NCI-H82 treated with DMSO at 0.1 percent for 48 hours (cell line): ENCODE measurements around the gene NRROS.
A peak's percentile ranks its signal among the peaks of the same experiment; 100 is the strongest.
"Not testable (repeated sequence)": the region's sequence is repeated elsewhere in the genome, so short reads cannot be mapped to it uniquely, and the experiment has no call there.

Experiments used
- DNase-seq: peaks from one replicate; lab custom pipeline; 2025; ENCODE audit not compliant: unreplicated experiment; lab: John Stamatoyannopoulos, UW

NRROS gene

GRCh38 chr3:196639483-196640296 lies at the start of gene NRROS:
Gene NRROS, plus strand, starts transcription at chr3:196639694. Its CDS starts 14,846 bp downstream, at chr3:196654540.
- no peak for DNase-seq

DNA sequence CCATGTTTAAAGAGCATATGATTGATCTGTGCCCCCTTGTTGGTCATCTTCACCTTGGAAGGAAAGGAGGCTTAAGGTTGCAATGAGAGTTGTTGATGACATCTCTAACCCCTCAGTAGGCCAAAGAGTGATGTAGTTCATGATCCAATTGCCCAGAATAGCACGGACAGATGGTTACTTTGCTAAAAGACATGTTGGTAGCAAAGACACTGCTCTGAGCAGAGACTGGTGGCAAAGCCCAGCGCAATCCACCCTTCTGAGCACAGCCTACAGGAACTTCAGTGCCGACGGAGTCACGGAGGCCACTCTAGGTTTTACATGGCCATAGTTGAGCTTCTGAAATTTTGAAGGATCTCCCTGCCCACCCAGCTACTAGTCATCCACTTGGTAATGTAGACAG lies 49.2 kb upstream of the NRROS start:
- DNase-seq = peak; percentile 21

DNA sequence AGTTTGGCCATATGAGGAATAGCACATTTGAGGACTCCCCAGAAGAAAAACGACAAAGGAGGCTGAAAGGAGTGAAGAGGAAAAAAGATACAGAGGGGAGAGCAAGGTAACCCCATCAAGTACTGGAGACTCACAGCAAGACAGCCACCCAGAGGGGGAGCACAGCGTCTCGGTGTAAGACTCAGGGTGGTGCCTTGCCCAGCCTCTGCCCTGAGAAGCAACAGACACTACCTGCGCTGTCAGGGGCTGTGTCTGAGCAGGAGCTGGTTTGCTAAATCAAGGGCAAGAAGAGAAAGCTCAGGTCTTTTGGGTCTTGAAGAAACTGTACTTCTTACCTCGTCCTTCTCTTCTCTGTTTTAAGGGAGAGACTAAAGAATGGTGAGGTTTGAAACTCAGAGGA lies 43.1 kb upstream of the NRROS start:
- DNase-seq = no peak

DNA sequence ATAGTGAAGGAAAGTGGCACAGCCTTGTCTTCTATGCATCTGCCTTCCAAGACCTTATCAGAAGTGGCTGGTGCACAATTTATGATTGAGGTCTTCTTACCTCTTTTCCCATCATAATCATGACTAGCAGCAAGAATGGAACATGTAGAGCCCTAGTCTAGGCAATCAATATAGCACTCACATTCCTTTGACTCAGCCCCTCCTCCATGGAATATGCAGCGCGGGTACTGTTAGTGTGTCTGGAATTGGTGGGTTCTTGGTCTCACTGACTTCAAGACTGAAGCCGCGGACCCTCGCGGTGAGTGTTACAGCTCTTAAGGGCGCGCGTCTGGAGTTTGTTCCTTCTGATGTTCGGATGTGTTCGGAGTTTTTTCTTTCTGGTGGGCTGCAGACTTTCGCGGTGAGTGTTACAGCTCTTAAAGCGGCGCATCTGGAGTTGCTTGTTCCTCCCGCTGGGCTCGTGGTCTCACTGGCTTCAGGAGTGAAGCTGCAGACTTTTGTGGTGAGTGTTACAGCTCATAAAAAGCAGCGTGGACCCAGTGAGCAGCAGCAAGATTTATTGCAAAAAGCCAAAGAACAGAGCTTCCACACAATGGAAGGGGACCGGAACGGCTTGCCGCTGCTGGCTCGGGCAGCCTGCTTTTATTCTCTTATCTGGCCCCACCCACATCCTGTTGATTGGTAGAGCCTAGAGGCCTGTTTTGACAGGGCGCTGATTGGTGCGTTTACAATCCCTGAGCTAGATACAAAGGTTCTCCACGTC lies 41.3 kb upstream of the NRROS start:
- not testable (repeated sequence) for DNase-seq

DNA sequence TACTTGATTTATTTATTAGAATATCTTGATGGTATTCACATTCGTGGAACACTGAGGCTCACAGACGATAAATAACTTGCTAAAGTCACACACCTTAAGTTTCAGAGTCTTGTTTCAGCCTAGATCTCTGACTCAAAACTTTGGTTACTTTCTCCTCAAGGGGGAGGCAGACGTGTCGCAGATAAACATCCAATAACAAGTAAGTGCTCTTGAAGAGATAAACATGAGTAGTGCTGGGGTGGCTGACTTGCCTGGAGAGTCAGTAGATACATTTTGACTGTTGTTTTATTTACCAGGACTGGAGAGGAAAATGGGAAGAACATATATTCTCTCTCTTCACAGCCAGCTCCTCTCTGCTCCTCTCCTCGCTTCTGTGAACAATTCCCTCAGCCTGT lies 39.8 kb upstream of the NRROS start:
- DNase-seq = no peak

DNA sequence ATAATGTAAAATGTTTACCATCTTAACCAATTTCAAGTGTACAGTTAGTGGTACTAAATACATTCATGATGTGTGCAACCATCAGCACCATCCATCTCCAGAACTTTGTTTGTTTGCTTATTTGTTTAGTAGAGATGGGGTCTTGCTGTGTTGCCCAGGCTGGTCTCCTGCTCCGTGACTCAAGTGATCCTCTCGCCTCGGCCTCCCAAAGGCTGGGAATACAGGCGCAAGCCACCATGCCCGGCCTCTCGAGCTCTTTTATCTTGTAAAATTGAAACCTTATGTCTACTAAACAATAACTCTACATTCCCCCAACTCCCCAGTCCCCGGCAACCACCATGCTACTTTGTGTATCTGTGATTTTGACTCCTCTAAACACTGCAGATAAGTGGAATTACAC lies 39.1 kb upstream of the NRROS start:
- DNase-seq = no peak

- DNase-seq = no peak
These were observed 36.8 kb upstream of the NRROS start for GRCh38 chr3:196602673-196603072.

DNA sequence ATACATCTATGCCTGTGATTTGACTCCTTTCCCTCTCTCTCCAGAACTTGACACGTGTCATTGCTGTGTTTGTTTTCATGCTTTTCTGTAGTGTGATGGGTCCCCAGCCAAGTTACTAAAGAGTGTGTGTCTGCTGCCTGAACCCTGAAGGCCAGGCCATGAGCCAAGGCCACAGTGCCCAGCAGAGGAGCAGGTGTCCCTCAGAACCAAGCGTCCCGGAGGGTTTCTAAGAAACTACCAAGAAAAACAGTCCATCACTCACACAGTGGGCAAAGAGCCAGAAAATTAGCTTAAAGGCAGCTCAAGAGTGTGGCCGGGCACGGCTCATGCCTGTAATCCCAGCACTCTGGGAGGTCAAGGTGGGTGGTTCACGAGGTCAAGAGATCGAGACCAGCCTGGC lies 35.8 kb upstream of the NRROS start:
- no peak for DNase-seq

DNA sequence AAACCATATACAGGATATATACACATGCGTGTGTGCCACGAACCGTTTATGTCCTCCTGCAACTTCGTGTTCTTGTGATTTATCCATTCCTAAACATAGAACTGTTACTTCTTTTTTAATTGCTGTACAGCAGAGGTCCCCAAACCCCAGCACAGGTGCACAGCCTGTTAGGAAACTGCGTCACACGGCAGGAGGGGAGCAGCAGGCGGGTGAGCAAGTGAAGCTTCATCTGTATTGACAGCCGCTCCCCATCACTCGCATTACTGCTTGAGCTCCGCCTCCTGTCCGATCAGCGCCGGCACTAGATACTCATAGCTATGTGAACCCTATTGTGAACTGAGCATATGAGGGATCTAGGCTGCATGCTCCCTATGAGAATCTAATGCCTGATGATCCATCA lies 34.9 kb upstream of the NRROS start:
- no peak for DNase-seq

GRCh38 chr3:196608693-196609092 lies 30.8 kb upstream of the NRROS start:
- no peak for DNase-seq

DNA sequence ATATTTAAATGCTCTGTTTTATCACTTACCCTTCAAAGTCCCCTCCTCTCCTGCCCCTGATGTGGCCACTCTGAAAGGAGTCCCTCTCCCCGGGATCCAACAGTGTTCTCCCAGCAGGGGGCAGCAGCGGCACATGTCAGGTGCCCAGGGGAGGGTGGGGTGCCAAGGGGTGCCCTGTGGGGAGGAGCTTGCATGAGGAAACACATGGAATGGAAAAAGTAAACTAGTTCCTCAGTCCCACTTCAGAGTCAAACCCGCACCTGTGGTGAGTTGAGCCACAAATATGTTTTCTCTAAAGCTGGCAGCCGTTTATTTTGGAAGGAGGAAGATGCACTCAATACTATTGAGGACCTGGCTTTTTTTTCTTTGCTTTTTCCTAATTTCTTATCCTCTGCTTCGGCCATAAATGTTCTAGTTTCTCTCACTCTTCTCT lies 30.1 kb upstream of the NRROS start:
- peak; percentile 61 for DNase-seq

DNA sequence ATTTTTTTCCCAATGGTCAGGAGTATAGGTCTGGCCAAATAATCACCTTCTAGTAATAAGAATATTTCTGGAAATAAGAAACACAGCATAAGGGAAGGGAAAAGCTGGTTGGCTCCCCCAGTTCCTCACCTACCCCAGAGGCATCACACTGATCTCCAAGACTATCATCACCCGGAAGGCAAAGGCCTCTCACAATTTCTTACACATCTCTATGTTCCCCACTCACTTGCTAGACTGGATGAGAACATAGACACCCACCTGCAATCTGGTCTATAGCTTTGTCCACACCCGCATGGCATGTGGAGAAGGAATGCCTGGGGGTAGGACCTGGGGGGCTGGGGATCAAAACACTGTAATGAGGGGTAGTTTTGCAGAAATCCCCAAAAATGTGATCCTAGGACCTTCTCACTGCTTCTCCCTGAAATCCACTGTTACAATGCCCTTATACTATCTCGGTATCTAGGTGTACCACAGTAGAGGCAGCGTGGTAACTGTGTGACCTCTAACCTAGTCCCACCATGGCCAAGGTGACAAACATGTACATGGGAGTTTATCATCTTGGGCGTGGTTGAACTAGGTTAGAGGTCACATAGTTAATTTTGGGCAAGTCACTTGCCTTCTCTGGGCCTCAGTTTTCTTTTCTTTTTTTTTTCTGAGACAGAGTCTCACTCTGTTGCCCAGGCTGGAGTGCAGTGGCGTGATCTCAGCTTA lies 29.5 kb upstream of the NRROS start:
- DNase-seq = no peak

DNA sequence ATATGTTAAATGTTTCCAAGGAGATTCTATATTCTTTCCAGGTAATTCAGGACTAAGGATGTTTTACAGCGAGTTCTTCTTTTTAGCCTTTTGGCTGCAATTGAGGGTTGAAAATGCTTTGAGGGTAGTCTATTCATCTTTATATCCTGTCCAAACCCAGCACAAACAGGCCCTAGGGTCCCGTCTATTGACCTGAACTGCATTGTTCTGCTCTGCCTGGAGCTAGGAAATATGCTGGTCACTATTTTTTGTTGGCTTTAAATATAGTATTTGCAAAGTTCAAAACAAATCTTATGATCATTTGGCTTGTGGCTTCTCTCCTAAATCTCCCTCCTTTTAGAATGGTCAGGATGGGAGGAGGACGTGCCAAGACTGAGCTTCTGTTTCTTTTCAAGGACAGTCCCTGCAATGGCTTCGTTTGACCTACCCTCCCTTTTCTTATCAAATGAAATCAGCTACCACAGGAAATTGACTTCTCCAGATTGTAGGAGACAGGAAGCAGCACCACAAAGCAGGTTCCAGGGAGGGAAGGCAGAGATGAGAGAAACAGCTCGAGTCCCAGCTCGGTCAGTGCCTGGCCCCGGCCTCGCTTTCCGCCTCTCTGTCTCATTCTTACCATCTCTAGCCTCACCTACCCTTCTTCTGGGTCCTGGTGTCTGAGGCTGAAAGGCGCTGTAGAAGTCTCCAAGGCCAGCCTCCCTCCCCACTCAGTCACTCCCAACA lies 27.6 kb upstream of the NRROS start:
- DNase-seq = no peak

DNA sequence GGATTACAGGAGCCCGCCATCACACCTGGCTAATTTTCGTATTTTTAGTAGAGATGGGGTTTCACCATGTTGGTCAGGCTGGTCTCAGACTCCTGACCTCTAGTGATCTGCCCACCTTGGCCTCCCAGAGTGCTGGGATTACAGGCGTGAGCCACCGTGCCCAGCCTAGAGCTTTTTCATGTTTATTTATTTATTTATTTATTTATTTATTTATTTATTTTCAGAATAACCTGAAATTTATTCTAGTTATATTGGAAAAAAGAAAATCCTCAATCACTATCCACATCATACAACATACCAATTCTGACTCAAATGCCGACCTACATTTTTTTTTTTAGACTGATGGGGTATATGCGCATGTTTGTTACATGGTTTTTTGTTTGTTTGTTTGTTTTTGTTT lies 24.3 kb upstream of the NRROS start:
- not testable (repeated sequence) for DNase-seq

- peak; percentile 81 for DNase-seq
These were observed 22.2 kb upstream of the NRROS start for GRCh38 chr3:196617256-196617655.

- DNase-seq = peak; percentile 32
These were observed 20.3 kb upstream of the NRROS start for GRCh38 chr3:196619223-196619622.

- DNase-seq = not testable (repeated sequence)
These were observed 19.9 kb upstream of the NRROS start for GRCh38 chr3:196619627-196620026.

DNA sequence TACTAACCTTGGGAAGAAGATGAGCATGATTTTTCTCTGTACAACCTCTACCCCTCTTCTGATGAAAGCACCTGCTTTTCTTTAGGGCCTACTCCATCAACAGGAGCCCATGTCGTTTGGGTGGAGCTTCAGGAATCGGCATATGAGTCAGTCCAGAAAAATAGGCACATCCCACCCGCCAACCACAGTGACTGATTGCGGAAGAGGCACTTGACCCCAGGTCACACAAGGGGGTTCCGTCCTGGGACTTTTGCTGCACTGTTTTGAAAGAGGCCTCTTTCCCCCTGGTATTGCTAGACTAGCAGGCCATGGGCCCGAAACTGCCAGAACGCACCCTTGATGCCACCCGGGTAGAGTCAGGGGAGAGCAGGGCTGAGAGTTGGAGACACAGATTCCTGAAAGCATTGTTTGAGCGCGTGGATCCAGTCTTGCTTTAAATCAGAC lies 19.3 kb upstream of the NRROS start:
- DNase-seq = peak; percentile 58

- DNase-seq = no peak
These were observed 18.8 kb upstream of the NRROS start for GRCh38 chr3:196620684-196621083.

DNA sequence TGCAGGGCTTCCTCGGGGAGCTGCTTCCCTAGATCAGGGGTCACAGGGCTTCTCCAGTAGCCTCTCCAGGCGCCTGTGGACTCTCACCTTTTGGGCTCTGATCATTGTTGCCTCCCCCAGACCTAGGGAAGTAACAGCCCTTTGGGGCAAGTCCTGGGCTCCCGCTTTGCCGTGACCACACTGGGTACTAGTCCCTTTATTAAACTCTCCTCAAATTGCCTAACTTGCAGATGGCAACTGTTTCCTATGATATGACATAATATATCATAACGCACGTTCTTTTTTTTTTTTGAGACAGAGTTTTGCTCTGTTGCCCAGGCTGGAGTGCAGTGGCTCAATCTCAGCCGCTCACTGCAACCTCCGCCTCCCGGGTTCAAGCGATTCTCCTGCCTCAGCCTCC lies 17.9 kb upstream of the NRROS start:
- DNase-seq = no peak
